ENCODE measurements around the gene UBE2O.

The UBE2O gene

GRCh38 chr17:76394166-76394565 is 58.8 kb downstream of the UBE2O start:
- TF ChIP-seq ZFX (IDR thresholded peaks at IDR 0.05): no peak
- no peak for TF ChIP-seq CTCF (conservative IDR thresholded peaks at IDR 0.05)
- no peak overlapping the region for H3K27ac ChIP-seq

- H3K27ac ChIP-seq: no peak overlapping the region
- no peak for TF ChIP-seq CTCF (conservative IDR thresholded peaks at IDR 0.05)
- TF ChIP-seq ZFX (IDR thresholded peaks at IDR 0.05): no peak
Measured at GRCh38 chr17:76391200-76391715, 61.7 kb downstream of the UBE2O start.

DNA sequence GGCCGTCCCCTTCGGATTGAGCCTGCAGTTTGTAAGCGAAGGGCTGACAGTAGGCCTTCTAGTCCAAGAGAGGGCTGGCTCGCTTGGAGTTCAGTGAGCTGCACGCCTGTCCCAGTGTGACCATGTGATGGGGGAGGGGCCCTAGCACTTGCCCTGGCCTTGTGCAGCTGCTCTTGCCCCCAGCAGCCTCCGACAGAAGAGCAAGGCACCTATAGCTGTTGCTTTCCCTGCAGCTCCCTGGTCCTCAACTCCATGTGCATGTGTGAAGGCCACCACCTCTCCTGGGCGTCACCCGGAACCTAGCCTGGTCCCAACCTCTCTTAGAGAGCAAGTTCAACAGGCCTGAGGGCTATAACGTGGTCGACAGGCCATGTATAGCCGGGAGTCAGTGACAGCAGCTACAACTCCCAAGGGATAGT is 62.9 kb downstream of the UBE2O start:
- no peak for TF ChIP-seq ZFX (IDR thresholded peaks at IDR 0.05)
- no peak for TF ChIP-seq CTCF (conservative IDR thresholded peaks at IDR 0.05)
- no peak overlapping the region for H3K27ac ChIP-seq

DNA sequence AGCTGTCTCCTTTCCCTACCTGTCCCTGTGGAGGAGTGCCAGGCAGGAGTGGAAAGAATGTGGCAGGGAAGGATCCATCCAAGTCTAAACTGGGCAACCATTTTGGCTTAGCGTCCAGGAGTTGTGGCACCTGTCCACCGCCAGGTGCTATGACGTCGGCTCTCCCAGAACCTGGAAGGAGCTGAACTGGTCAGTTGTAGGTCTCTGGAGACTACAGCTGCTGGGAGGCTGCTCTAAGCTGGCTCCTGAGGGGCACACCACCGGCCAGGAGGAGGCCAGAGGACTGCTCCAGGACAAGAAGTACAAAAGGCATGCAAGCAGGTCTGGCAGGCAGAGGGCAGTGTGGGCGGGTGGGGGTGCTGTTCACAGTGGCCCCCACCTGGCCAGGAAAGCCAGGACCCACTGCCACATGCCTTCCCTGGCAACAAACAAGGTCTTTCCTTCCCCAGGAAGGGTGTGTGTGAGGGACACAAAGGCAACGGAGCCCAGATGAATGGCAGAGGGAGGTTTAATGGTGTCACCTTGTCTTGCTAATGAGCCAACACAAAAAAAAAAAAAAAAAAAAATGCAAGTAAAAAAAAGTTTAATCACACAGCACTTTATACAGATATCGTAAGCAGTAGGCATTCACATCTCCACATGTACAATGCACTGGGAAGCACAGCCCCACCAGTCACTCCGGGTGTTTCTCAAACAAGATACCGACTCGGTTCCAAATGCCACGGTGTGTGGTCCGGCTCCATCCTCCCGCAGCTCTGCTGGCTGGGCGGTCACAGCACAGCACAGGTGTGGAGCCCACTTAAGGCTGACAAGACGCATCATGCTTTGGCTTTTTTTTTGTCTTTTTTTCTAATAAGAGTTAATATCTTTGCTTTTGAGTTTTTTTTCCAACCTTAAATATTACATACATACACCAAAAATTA is 63.7 kb downstream of the UBE2O start:
- no peak overlapping the region for H3K27ac ChIP-seq

DNA sequence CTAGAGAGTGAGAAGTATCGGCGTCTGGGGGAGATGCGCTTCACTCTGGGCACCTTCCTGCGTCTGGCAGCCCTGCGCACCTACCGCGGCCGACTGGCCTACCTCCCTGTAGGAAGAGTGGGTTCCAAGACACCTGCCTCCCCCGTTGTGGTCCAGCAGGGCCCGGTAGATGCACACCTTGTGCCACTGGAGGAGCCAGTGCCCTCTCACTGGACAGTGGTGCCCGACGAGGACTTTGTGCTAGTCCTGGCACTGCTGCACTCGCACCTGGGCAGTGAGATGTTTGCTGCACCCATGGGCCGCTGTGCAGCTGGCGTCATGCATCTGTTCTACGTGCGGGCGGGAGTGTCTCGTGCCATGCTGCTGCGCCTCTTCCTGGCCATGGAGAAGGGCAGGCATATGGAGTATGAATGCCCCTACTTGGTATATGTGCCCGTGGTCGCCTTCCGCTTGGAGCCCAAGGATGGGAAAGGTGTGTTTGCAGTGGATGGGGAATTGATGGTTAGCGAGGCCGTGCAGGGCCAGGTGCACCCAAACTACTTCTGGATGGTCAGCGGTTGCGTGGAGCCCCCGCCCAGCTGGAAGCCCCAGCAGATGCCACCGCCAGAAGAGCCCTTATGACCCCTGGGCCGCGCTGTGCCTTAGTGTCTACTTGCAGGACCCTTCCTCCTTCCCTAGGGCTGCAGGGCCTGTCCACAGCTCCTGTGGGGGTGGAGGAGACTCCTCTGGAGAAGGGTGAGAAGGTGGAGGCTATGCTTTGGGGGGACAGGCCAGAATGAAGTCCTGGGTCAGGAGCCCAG is 65.8 kb downstream of the UBE2O start:
- H3K27ac ChIP-seq: no peak overlapping the region
- TF ChIP-seq ZFX (IDR thresholded peaks at IDR 0.05) (no peak), CTCF (conservative IDR thresholded peaks at IDR 0.05) (no peak)

More for the DNA sequence above, 63.7 kb downstream of the UBE2O start:
- no peak for TF ChIP-seq CTCF (conservative IDR thresholded peaks at IDR 0.05)
- TF ChIP-seq ZFX (IDR thresholded peaks at IDR 0.05): no peak

GRCh38 chr17:76385892-76386786 is 66.8 kb downstream of the UBE2O start:
- peak; percentile 97 for TF ChIP-seq CTCF (conservative IDR thresholded peaks at IDR 0.05)
- peak; percentile 47; the same call in 1 of the 2 replicates for TF ChIP-seq ZFX (IDR thresholded peaks at IDR 0.05)
- peak overlapping the region; percentile 15 for H3K27ac ChIP-seq

Data from C4-2B (cell line).